ENCODE measurements around the gene C1orf141. TPM values are rescaled to one million over a fixed set of nuclear protein-coding genes. Genes with fewer than 3 reads are reported as not detected.

C1orf141 gene
- total and polyA plus RNA-seq, 2 donors (not counting 1 experiment from before 2014, with no cell fraction given), result not detected

DNA sequence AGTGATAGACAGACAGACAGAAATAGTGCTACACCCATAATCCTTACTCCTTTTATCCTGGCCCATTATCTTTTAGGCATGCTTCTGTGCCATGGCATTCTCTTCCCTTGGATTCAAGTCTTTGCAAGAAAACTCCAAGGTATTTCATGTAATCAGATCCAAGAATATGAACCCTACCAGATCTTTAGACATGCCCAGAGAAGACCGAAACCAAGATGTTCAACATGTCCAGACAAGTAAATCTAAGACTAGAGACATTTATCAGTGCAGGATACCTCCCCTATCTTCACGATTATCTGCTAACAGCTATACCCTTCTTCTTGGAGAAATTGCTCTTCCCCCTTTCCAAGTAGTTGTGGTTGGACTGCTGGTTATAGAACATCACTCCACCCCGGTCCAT lies 11.8 kb upstream of the C1orf141 start:
- Histone ChIP-seq H3K36me3 (replicated peaks in 1 of 2; ENCODE audit: control extremely low read depth in 1 of 2, control insufficient read depth in 1 of 2, extremely low read depth in 1 of 2, insufficient read depth in 2 of 2, low read length in 1 of 2) (no peaks in the 10 kb centered on the region), H3K4me3 (ENCODE audit: control extremely low read depth in 1 of 5, extremely low read depth in 1 of 5, insufficient read depth in 1 of 5, low read depth in 2 of 5, low read length in 4 of 5) (no peak overlapping the region), H3K79me2 (ENCODE audit: control insufficient read depth, insufficient read depth, low read length) (no peaks in the 10 kb centered on the region), H3K9ac (ENCODE audit: low read length) (no peak overlapping the region), H3K4me2 (replicated peaks; ENCODE audit: low read depth, low read length, poor library complexity, severe bottlenecking) (no peak overlapping the region), H4K20me1 (ENCODE audit: control insufficient read depth, insufficient read depth, low read length, poor library complexity, severe bottlenecking) (no peaks in the 10 kb centered on the region), H3K27me3 (replicated peaks in 1 of 4; ENCODE audit: control extremely low read depth in 1 of 4, control insufficient read depth in 3 of 4, insufficient read depth in 4 of 4, low read length in 3 of 4) (no peaks in the 10 kb centered on the region), H3K9me3 (ENCODE audit: control extremely low read depth in 1 of 3, control insufficient read depth in 2 of 3, insufficient read depth in 1 of 3, low read length in 2 of 3) (no peaks in the 10 kb centered on the region), H3K27ac (ENCODE audit: low read length in 2 of 2) (no peak overlapping the region), H3K4me1 (ENCODE audit: control insufficient read depth in 2 of 2, insufficient read depth in 2 of 2, low read length in 2 of 2) (peaks cover 7 to 9% of the 10 kb centered on the region in 2 donors), H2AFZ (ENCODE audit: insufficient read depth, low read depth, low read length, poor library complexity, severe bottlenecking) (no peak overlapping the region)
- no peak overlapping the region for H3K27ac Mint-ChIP-seq
- POLR2A ChIA-PET, result no interaction called here
- H3K9me3 Mint-ChIP-seq (ENCODE audit: insufficient read depth), result no peaks in the 10 kb centered on the region
- WGBS (ENCODE audit: insufficient coverage), result 100% methylated on average over 1 of the region's 3 CpGs
- intact Hi-C loops (cut with micrococcal nuclease), result loop anchor here (5.0 kb wide), 1 partner anchor 34 kb away; no protein-coding TSS in a partner anchor
- DNase-seq (no peak), ATAC-seq (ENCODE audit: low read depth) (no peak)
- CTCF ChIA-PET, result interaction anchor here (1.2 to 7.7 kb wide), 4 partner anchors 9 to 152 kb away, joined by 4 to 266 read pairs (median 6); no protein-coding TSS in a partner anchor
- no peak overlapping the region for H3K4me3 Mint-ChIP-seq
- TF ChIP-seq, protein P1, sequence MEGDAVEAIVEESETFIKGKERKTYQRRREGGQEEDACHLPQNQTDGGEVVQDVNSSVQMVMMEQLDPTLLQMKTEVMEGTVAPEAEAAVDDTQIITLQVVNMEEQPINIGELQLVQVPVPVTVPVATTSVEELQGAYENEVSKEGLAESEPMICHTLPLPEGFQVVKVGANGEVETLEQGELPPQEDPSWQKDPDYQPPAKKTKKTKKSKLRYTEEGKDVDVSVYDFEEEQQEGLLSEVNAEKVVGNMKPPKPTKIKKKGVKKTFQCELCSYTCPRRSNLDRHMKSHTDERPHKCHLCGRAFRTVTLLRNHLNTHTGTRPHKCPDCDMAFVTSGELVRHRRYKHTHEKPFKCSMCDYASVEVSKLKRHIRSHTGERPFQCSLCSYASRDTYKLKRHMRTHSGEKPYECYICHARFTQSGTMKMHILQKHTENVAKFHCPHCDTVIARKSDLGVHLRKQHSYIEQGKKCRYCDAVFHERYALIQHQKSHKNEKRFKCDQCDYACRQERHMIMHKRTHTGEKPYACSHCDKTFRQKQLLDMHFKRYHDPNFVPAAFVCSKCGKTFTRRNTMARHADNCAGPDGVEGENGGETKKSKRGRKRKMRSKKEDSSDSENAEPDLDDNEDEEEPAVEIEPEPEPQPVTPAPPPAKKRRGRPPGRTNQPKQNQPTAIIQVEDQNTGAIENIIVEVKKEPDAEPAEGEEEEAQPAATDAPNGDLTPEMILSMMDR (IDR thresholded peaks at IDR 0.05), result no peak
- TF ChIP-seq EZH2 (IDR thresholded peaks at IDR 0.05; ENCODE audit: borderline replicate concordance, insufficient read depth, low read depth, low read length, poor library complexity, severe bottlenecking), result no peak
- H3K27me3 Mint-ChIP-seq, result peaks cover under 1% of the 10 kb centered on the region
- peaks cover 9% of the 10 kb centered on the region for H3K4me1 Mint-ChIP-seq

DNA sequence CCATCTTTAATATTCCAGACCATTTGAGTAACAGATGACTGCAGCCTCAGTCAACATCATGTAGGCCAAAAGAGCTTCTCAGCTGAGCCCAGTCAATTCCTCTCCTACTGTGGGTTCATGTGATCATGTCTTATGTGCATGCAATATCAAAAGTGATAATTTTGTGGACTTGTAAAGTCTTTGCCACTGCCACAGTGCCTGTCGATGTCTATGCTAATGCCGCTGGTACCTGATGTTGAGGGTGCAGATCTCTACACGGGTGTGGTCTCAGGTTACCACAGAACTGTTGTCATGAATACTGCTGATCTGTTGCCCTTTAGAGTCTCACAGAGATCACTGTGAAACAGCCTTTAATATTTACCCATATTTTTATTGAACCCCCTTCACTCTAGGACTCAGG lies 11.3 kb upstream of the C1orf141 start:
- Mint-ChIP-seq H3K4me1 (peaks cover 9% of the 10 kb centered on the region), H3K9me3 (ENCODE audit: insufficient read depth) (no peaks in the 10 kb centered on the region), H3K27me3 (no peaks in the 10 kb centered on the region), H3K27ac (no peak overlapping the region), H3K4me3 (no peak overlapping the region)
- Histone ChIP-seq H3K27me3 (replicated peaks in 1 of 4; ENCODE audit: control extremely low read depth in 1 of 4, control insufficient read depth in 3 of 4, insufficient read depth in 4 of 4, low read length in 3 of 4) (no peaks in the 10 kb centered on the region), H3K79me2 (ENCODE audit: control insufficient read depth, insufficient read depth, low read length) (no peaks in the 10 kb centered on the region), H2AFZ (ENCODE audit: insufficient read depth, low read depth, low read length, poor library complexity, severe bottlenecking) (no peak overlapping the region), H3K36me3 (replicated peaks in 1 of 2; ENCODE audit: control extremely low read depth in 1 of 2, control insufficient read depth in 1 of 2, extremely low read depth in 1 of 2, insufficient read depth in 2 of 2, low read length in 1 of 2) (no peaks in the 10 kb centered on the region), H3K4me1 (ENCODE audit: control insufficient read depth in 2 of 2, insufficient read depth in 2 of 2, low read length in 2 of 2) (peaks cover 7 to 9% of the 10 kb centered on the region in 2 donors), H3K9ac (ENCODE audit: low read length) (no peak overlapping the region), H3K4me3 (ENCODE audit: control extremely low read depth in 1 of 5, extremely low read depth in 1 of 5, insufficient read depth in 1 of 5, low read depth in 2 of 5, low read length in 4 of 5) (no peak overlapping the region), H3K9me3 (ENCODE audit: control extremely low read depth in 1 of 3, control insufficient read depth in 2 of 3, insufficient read depth in 1 of 3, low read length in 2 of 3) (no peaks in the 10 kb centered on the region), H4K20me1 (ENCODE audit: control insufficient read depth, insufficient read depth, low read length, poor library complexity, severe bottlenecking) (no peaks in the 10 kb centered on the region), H3K4me2 (replicated peaks; ENCODE audit: low read depth, low read length, poor library complexity, severe bottlenecking) (no peak overlapping the region), H3K27ac (ENCODE audit: low read length in 2 of 2) (no peak overlapping the region)
- DNase-seq, result no peak
- 100% methylated on average over 3 of the region's 3 CpGs for WGBS (ENCODE audit: insufficient coverage)
- POLR2A ChIA-PET, result no interaction called here
- intact Hi-C loops (cut with micrococcal nuclease), result loop anchor here (5.0 kb wide), 1 partner anchor 34 kb away; no protein-coding TSS in a partner anchor
- no peak for ATAC-seq (ENCODE audit: low read depth)
- CTCF ChIA-PET, result interaction anchor here (1.2 to 7.7 kb wide), 3 partner anchors 10 to 152 kb away, joined by 4 to 266 read pairs (median 6); no protein-coding TSS in a partner anchor
- TF ChIP-seq, protein P1 (IDR thresholded peaks at IDR 0.05), result no peak
- no peak for TF ChIP-seq EZH2 (IDR thresholded peaks at IDR 0.05; ENCODE audit: borderline replicate concordance, insufficient read depth, low read depth, low read length, poor library complexity, severe bottlenecking)

All from B cell (primary cell).